Aorta (tissue), 5 donors: ENCODE data around the gene LYPD6. TPM values are rescaled to one million over a fixed set of nuclear protein-coding genes. Genes with fewer than 3 reads are reported as not detected.

Experiments used
- ATAC-seq: fragments of 200-7000 bp; cut with Tn5 transposase; one replicate; pipeline ENCODE4 v1.9.1; 2022; ENCODE audit warnings: moderate library complexity; ENCODE audit not compliant: low FRiP score
- DNase-seq, 2 donors: peaks; one replicate each; pipeline ENCODE4 v3.0.0-alpha.2; 2020
- H3K27ac ChIP-seq, 2 donors: one replicate each; pipeline ENCODE4 v1.5.1; 2013; ENCODE audit warnings: low read length in 2 of 2, mild to moderate bottlenecking in 2 of 2, moderate library complexity in 2 of 2, control low read depth in 1 of 2, inconsistent platforms in 1 of 2, low read depth in 1 of 2
- H3K27me3 ChIP-seq, 2 donors: one replicate each; pipeline ENCODE4 v1.6.1; 2013; ENCODE audit warnings: control low read depth in 1 of 2, low read length in 1 of 2, mild to moderate bottlenecking in 1 of 2, moderate library complexity in 1 of 2; ENCODE audit not compliant: insufficient read depth in 2 of 2, control insufficient read depth in 1 of 2
- H3K36me3 ChIP-seq, 2 donors: one replicate each; pipeline ENCODE4 v1.6.1; 2013; ENCODE audit warnings: control low read depth in 1 of 2, low read length in 1 of 2, mild to moderate bottlenecking in 1 of 2; ENCODE audit not compliant: insufficient read depth in 2 of 2, control insufficient read depth in 1 of 2
- H3K4me1 ChIP-seq, 2 donors: one replicate each; pipeline ENCODE4 v1.6.1; 2013; ENCODE audit warnings: low read length in 2 of 2, control low read depth in 1 of 2, mild to moderate bottlenecking in 1 of 2, moderate library complexity in 1 of 2; ENCODE audit not compliant: insufficient read depth in 2 of 2, control insufficient read depth in 1 of 2
- H3K4me3 ChIP-seq, 2 donors: one replicate each; pipeline ENCODE4 v1.5.1; 2013; ENCODE audit warnings: low read length in 2 of 2, control low read depth in 1 of 2, mild to moderate bottlenecking in 1 of 2
- H3K9me3 ChIP-seq: one replicate; pipeline ENCODE4 v1.6.1; 2013; ENCODE audit warnings: mild to moderate bottlenecking, low read length; ENCODE audit not compliant: control insufficient read depth
- WGBS, 2 donors: extraction: QIAGEN DNeasy Blood & Tissue Kit; methylation state at CpG; one replicate each; pipeline ENCODE4 v1.1.7; 2013; 5-methylcytosine and 5-hydroxymethylcytosine counted together
- intact Hi-C, 2 donors: fragments of 100-400 bp; cut with DNase I; formaldehyde crosslinking; loops; one replicate each; pipeline versions ENCODE4 v1.14.2 to v1.15.0; 2022
- long read RNA-seq, 2 donors: library from polyadenylated mRNA; unstranded; transcript quantifications; one replicate each; pipeline ENCODE4 v2.0.0, GENCODE V29; 2020 to 2021
- polyA plus RNA-seq, 2 donors: library from polyadenylated mRNA; stranded (reverse); fragments of 200-250 nt; gene quantifications; one replicate each; pipeline ENCODE4 v1.2.3, GENCODE V29; 2013
- total RNA-seq, 2 donors: library from RNA; stranded (reverse); fragmentation: NEBNext Ultra II Directional; extraction: Animal tissue kit (Norgen Biotek cat#: 25700); gene quantifications; one replicate each; pipeline ENCODE4 v1.2.1, GENCODE V29; 2021
- donor health status: healthy with polysubstance abuse.
- donor health status: Bipolar disorder and iron deficiency.
- donor health status: DM: no; HTN: no; CAD: no.
- donor health status: DM: no; HTN: no; CAD: no.
- donor health status: DM: yes; HTN: yes; CAD: no.

LYPD6 gene, protein sequence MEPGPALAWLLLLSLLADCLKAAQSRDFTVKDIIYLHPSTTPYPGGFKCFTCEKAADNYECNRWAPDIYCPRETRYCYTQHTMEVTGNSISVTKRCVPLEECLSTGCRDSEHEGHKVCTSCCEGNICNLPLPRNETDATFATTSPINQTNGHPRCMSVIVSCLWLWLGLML
- total RNA-seq: under 1 TPM; 0.23 to 0.42 TPM
- polyA plus RNA-seq: under 1 TPM in 1 of 2 donors, not detected in 1; 0.25 TPM
- long read RNA-seq, donor 1: 0 reads
- long read RNA-seq, donor 2, partial matches to known transcripts: 0 of 1 reads
- long read RNA-seq, donor 2, other reads (novel, unspliced or antisense): 1 of 1 reads

DNA sequence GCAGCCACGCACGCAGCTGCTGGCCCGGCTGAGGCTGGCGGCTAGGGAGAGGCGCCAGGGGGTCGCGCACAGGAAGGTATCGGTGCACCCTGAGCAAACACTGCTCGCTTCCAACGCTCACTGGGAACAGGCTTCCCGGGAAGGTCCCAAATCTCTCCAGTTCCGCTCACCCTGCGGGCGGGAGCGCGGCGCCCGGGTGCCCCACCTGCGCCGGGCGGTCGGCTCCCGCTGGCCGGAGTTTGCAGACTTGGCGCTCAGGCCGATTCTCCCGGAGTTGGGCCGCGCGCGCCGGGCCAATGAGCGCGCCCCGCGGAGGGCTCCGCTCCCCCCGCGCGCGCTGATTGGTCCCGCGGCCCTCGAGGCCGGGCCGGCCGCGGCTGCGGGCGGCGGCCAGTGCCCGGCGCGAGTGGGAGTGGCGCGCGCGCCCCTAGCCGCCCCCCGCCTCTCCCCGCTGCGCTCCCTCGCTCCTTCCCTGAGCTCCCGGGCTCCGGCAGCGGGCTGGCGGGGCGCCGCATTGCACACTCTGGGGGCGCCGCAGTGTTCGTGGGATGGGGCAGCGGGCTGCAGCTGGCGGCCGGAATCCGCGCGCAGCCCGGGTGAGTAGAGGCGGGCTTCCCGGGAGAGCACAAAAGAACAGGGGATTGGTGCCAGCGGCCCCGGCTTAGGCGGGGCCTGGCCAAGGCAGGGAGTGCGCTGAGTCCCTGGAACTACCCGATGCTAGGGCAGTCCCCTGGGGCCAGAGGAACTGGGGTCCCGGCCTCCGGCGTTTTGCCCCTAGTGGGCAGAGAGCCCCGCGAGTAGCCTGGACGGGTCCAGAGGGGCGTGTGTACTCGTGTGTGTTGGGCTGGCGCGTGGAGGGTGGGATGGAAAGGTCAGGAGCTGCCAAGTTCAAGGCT lies at the start of gene LYPD6:
LYPD6 (plus strand) TSS at position 461 of the 896 bp plus-strand sequence. CDS start 107,122 bp downstream, outside the sequence.
- intact Hi-C loops: no loop called here
- Histone ChIP-seq H3K9me3 (no peaks in the 10 kb centered on the region), H3K36me3 (no peaks in the 10 kb centered on the region), H3K4me3 (peak within 1 kb of the TSS; percentile 55 to 65), H3K27me3 (no peaks in the 10 kb centered on the region), H3K27ac (no peak within 1 kb of the TSS), H3K4me1 (no peaks in the 10 kb centered on the region)
- ATAC-seq (peak; percentile 95), DNase-seq (peak; percentile 68 to 89)
- WGBS, 2 donors: 1% methylated on average over 71 to 96 of the region's 96 CpGs

DNA sequence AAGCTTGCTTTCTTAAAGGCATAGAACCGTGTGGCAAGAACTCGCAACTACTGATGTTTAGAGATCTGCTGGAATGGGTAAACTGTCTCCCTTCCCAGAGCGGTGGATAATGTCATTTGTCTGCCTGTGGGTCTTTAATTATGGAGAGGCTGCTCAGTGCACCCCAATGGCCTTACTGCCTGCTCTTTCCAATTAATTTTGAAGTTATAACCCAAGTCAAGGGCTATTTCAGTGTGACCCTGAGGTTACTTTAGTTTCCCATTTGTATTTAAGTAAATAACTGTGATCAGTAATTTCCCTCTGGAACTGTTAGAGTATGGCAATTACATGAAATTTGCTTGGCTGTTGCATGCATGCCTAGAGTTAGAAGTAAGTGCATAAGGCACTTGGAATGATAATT lies 48.9 kb upstream of the LYPD6 start:
- WGBS, 2 donors: 65 to 70% methylated on average over 3 of the region's 3 CpGs
- H3K9me3 ChIP-seq: peaks cover 2% of the 10 kb centered on the region
- ATAC-seq (no peak), DNase-seq (no peak)
- no peak overlapping the region for H3K4me3 ChIP-seq
- no peaks in the 10 kb centered on the region for H3K4me1 ChIP-seq
- no peaks in the 10 kb centered on the region for H3K36me3 ChIP-seq
- H3K27me3 ChIP-seq: no peaks in the 10 kb centered on the region
- intact Hi-C loops: no loop called here
- no peak overlapping the region for H3K27ac ChIP-seq

DNA sequence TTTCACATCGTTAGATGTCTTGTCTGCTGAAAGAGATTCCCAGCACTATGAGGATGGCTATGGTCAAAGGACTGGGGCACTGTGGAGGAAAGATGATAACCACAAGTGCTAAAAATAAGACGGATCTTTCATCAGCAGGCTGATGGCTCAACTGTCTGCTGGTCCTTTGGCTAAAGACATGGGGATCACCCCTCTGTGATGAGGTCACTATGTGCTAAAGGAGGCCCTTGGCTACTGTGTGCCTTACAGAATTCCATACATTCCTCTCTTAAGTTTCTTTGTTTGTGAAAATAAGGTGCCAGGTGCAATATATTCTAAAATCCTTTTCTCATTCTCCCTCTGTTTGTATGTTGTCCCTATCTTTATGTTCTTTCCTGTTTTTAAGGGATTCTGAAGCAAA lies 39.7 kb upstream of the LYPD6 start:
- Histone ChIP-seq H3K36me3 (no peaks in the 10 kb centered on the region), H3K4me1 (no peaks in the 10 kb centered on the region), H3K4me3 (no peak overlapping the region), H3K9me3 (no peaks in the 10 kb centered on the region), H3K27me3 (no peaks in the 10 kb centered on the region), H3K27ac (no peak overlapping the region)
- intact Hi-C loops: no loop called here
- DNase-seq: no peak
- WGBS, 2 donors: 80 to 83% methylated on average over 2 of the region's 2 CpGs
- no peak for ATAC-seq

DNA sequence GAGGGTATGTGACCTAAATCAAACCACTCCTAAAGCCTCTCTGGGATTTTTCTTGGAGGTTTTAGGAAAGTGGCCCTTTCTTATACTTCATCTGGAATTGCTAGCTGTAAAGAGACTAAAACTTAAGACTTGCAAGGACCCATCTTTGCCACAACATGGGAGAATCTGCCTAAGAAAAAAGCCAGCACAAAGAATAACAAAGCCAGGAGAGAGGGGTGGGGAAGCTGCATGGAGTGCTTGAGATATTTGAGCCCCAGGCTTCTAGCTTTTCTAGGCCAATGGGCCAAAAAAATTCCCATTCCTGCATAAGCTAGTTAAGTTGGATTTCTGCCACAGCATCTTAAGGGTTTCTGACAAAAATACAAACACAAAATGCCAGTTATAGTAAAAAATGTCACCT lies 38.5 kb upstream of the LYPD6 start:
- Histone ChIP-seq H3K36me3 (no peaks in the 10 kb centered on the region), H3K9me3 (peaks cover 2% of the 10 kb centered on the region), H3K27ac (no peak overlapping the region), H3K4me3 (no peak overlapping the region), H3K27me3 (no peaks in the 10 kb centered on the region), H3K4me1 (no peaks in the 10 kb centered on the region)
- ATAC-seq: no peak
- no peak for DNase-seq
- intact Hi-C loops: no loop called here

DNA sequence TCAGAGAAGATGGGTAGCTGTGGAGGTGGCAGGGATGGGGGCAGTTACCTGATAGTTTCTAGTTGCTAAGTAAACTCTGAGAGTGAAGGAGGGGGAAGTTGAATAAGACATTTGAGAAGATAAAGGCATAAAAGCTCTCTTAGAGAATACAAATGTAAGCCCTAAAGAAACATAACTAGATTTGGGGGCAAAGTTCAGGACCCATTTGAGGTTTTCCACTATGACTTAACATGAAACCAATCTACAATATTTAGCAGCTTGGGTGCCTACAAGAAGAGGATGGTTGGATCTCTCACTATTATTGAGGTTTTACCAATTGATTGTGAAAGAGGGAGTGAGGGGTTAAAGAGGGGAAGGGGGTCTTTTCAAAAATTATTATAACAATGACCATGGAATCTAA lies 34.4 kb upstream of the LYPD6 start:
- intact Hi-C loops: no loop called here
- no peak for ATAC-seq
- Histone ChIP-seq H3K4me1 (no peaks in the 10 kb centered on the region), H3K9me3 (peaks cover 2% of the 10 kb centered on the region), H3K27ac (no peak overlapping the region), H3K4me3 (no peak overlapping the region), H3K27me3 (no peaks in the 10 kb centered on the region), H3K36me3 (no peaks in the 10 kb centered on the region)
- DNase-seq: no peak

DNA sequence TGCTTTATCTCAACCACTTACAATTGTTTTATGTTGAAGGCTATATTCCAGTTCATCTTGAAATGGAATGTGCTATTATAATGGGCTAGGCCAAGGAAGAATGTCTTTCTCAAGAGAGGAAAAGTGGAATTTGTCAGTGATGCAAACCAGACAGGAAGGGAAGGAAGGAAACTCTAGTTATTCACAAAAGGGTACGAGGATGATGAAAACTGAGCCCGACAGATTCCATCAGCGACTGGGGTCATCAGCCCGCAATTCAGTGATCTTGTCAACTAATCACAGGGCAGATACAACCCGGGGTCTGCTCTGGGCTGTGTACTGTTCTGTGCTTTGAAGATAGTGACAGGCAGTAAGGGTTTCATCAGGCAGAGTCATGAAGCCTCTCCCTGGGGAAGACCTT lies 23.4 kb upstream of the LYPD6 start:
- peaks cover 0 to 2% of the 10 kb centered on the region in 2 donors for H3K27me3 ChIP-seq
- intact Hi-C loops: loop anchor here in 1 of 2 donors (5.0 kb wide), 1 partner anchor 80 kb away; no protein-coding TSS in a partner anchor
- DNase-seq: no peak
- ATAC-seq: no peak
- H3K4me3 ChIP-seq: no peak overlapping the region
- H3K9me3 ChIP-seq: no peaks in the 10 kb centered on the region
- H3K36me3 ChIP-seq: no peaks in the 10 kb centered on the region
- H3K4me1 ChIP-seq: no peaks in the 10 kb centered on the region
- no peak overlapping the region for H3K27ac ChIP-seq
- WGBS, 2 donors: 33 to 38% methylated on average over 5 of the region's 5 CpGs

DNA sequence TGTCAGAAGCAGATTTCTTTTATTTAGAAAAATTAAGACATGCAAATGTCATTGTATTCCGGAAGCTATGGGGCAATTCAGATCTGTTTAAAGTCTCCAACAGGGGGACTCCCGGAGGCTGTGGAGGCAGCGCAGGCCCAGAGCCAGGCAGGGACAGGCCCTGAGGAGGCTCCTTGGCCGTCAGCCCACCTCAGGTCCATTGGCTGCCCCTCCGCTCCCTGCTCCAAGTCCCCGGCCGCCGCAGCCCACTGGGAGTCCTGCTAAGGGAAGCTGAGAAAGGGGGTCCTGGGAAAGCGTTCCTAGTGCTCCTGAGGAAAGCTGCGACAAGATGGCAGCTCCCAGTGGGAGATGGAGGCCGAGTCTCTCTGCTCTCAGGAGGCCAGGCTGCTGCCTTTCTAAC lies 20.0 kb upstream of the LYPD6 start:
- intact Hi-C loops: no loop called here
- no peaks in the 10 kb centered on the region for H3K9me3 ChIP-seq
- H3K36me3 ChIP-seq: no peaks in the 10 kb centered on the region
- H3K27me3 ChIP-seq: peaks cover 0 to 2% of the 10 kb centered on the region in 2 donors
- ATAC-seq: no peak
- H3K4me3 ChIP-seq: no peak overlapping the region
- DNase-seq: peak in 1 of 2 donors; percentile 67
- 88 to 94% methylated on average over 11 of the region's 11 CpGs for WGBS, 2 donors
- no peak overlapping the region for H3K27ac ChIP-seq
- H3K4me1 ChIP-seq: no peaks in the 10 kb centered on the region

DNA sequence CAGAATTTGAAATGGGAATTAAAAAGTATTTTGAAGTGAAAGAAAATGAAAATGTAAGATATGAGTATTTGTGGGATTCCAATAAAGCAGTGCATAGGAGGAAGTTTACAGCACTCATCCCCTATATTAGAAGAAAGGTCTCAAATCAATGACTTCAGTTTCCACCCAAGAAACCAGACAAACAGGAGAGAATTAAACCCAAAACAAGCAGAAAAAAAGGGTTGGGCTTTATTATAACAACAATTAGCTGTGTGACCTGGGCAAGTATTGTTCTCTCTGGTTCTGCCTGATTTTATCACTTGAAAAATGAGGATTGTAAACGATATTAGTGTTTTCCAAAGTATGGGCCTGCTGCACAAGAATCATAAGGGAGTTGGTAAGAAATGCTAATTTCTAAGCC lies 18.3 kb upstream of the LYPD6 start:
- ATAC-seq: no peak
- no peaks in the 10 kb centered on the region for H3K9me3 ChIP-seq
- intact Hi-C loops: loop anchor here in 1 of 2 donors (2.0 kb wide), 1 partner anchor 295 kb away; no protein-coding TSS in a partner anchor
- no peaks in the 10 kb centered on the region for H3K36me3 ChIP-seq
- no peaks in the 10 kb centered on the region for H3K4me1 ChIP-seq
- peaks cover 0 to 2% of the 10 kb centered on the region in 2 donors for H3K27me3 ChIP-seq
- WGBS, 2 donors: 41 to 42% methylated on average over 1 of the region's 1 CpG
- H3K27ac ChIP-seq: no peak overlapping the region
- no peak for DNase-seq
- H3K4me3 ChIP-seq: no peak overlapping the region
